Panc1 (cell line): ENCODE results near the gene EPHB1. TPM values are rescaled to one million over a fixed set of nuclear protein-coding genes. Genes with fewer than 3 reads are reported as not detected.

Source experiments
- ATAC-seq: fragments of 200-7000 bp; cut with Tn5 transposase; 2 replicates; pipeline ENCODE4 v1.9.1; 2020; ENCODE audit warnings: mild to moderate bottlenecking, moderate library complexity
- BruUV-seq: library from RNA; stranded (reverse); fragments of 400-500 nt; replicated peaks from 2 replicates; lab custom pipeline; 2021; lab: Mats Ljungman, UMichigan
- CTCF ChIA-PET: fragments of 300-600 bp; sonication (Branson Sonifier 250); formaldehyde crosslinking; loops from one replicate; lab custom pipeline; 2022; ENCODE audit warnings: antibody characterized with exemption; lab: Charles Lee
- POLR2A ChIA-PET: fragments of 300-600 bp; sonication (Branson Sonifier 250); formaldehyde crosslinking; loops from one replicate; lab custom pipeline; 2022; ENCODE audit warnings: antibody characterized with exemption; lab: Charles Lee
- DNase-seq: peaks from one replicate; pipeline ENCODE4 v3.0.0-alpha.2; 2010; ENCODE audit warnings: low read depth, low spot score
- H3K27ac ChIP-seq: 2 replicates; pipeline ENCODE4 v1.5.1; 2011; ENCODE audit warnings: mild to moderate bottlenecking, low read length, inconsistent platforms
- H3K27me3 ChIP-seq: fragments of 200-500 bp; sonication (Bioruptor generic); 2 replicates; pipeline ENCODE4 v1.6.0; 2014; ENCODE audit warnings: low read length, inconsistent platforms; ENCODE audit not compliant: control insufficient read depth, insufficient read depth
- H3K36me3 ChIP-seq: fragments of 200-500 bp; sonication (Bioruptor generic); 2 replicates; pipeline ENCODE4 v1.5.1; 2014; ENCODE audit warnings: inconsistent platforms, mild to moderate bottlenecking, low read length, moderate library complexity; ENCODE audit not compliant: control insufficient read depth, insufficient read depth
- H3K4me1 ChIP-seq: 2 replicates; pipeline ENCODE4 v1.5.1; 2011; ENCODE audit warnings: inconsistent platforms, mild to moderate bottlenecking, low read length, moderate library complexity; ENCODE audit not compliant: control insufficient read depth, insufficient read depth
- H3K4me3 ChIP-seq, 2 experiments: 2 replicates each; pipeline ENCODE4 v1.5.1; 2011 to 2012; ENCODE audit warnings: low read depth in 2 of 2, low read length in 2 of 2, mild to moderate bottlenecking in 2 of 2, inconsistent platforms in 1 of 2, moderate library complexity in 1 of 2
- H3K9me3 ChIP-seq: fragments of 200-500 bp; sonication (Bioruptor generic); 2 replicates; pipeline ENCODE4 v1.5.1; 2014; ENCODE audit warnings: low read depth, mild to moderate bottlenecking, inconsistent platforms, low read length, moderate library complexity; ENCODE audit not compliant: control insufficient read depth, insufficient read depth
- CTCF ChIP-seq: fragments of 450-650 bp; IDR thresholded peaks from 2 replicates; pipeline ENCODE4 v1.5.1; 2017; ENCODE audit warnings: mild to moderate bottlenecking
- POLR2AphosphoS5 ChIP-seq: IDR thresholded peaks from 2 replicates; pipeline ENCODE4 v1.6.1; 2012; ENCODE audit warnings: mild to moderate bottlenecking, low read depth, low read length, moderate library complexity
- REST ChIP-seq, 2 experiments: IDR thresholded peaks; 2 replicates each; pipeline ENCODE4 v1.6.1; 2011 to 2012; ENCODE audit warnings: low read depth in 2 of 2, control low read depth in 1 of 2, low read length in 1 of 2, mild to moderate bottlenecking in 1 of 2, moderate library complexity in 1 of 2; ENCODE audit not compliant: insufficient read depth in 1 of 2
- SIN3A ChIP-seq: IDR thresholded peaks from 2 replicates; pipeline ENCODE4 v1.6.1; 2012; ENCODE audit warnings: low read depth, mild to moderate bottlenecking, low read length, moderate library complexity, borderline replicate concordance; ENCODE audit not compliant: insufficient read depth
- TCF7L2 ChIP-seq: IDR thresholded peaks from 2 replicates; pipeline ENCODE4 v1.6.1; 2011; ENCODE audit warnings: mild to moderate bottlenecking, low read depth, low read length, inconsistent platforms
- in situ Hi-C: cut with HindIII; loops from 2 replicates; pipeline ENCODE4 v1.10.0; 2016; ENCODE audit warnings: low sequenced_read_pairs, low pct_unique_long_range_greater_than_20kb
- intact Hi-C: fragments of 100-400 bp; cut with micrococcal nuclease; formaldehyde crosslinking; loops from one replicate; pipeline ENCODE4 v1.10.0; 2022; ENCODE audit not compliant: unreplicated experiment
- total RNA-seq: library from RNA; stranded (reverse); gene quantifications from one replicate; pipeline ENCODE4 v1.2.1, GENCODE V29; 2021; ENCODE audit not compliant: unreplicated experiment

The EPHB1 gene
- total RNA-seq, 1 experiment from 2014 or later: 0.46 TPM

GRCh38 chr3:135148398-135149020 lies 353.4 kb downstream of the EPHB1 start:
- no TSS peak for BruUV-seq
- Histone ChIP-seq H3K4me1 (no peaks in the 10 kb centered on the region), H3K9me3 (no peaks in the 10 kb centered on the region), H3K4me3 (no peak overlapping the region), H3K27me3 (0 out of 2 replicates have a peak, but pooled peaks cover 6% of the 10 kb centered on the region), H3K36me3 (no peaks in the 10 kb centered on the region), H3K27ac (no peak overlapping the region)
- POLR2A ChIA-PET: no interaction called here
- TF ChIP-seq CTCF (no peak), SIN3A (no peak), POLR2AphosphoS5 (no peak), TCF7L2 (no peak), REST (IDR thresholded peaks at IDR 0.05; ENCODE audit: insufficient read depth in 1 of 2, low read depth in 2 of 2, low read length in 1 of 2) (no peak)
- in situ Hi-C loops: no loop called here
- no peak for ATAC-seq
- intact Hi-C loops: no loop called here
- CTCF ChIA-PET: no interaction called here
- DNase-seq: no peak

- no peaks in the 10 kb centered on the region for H3K36me3 ChIP-seq
- H3K27me3 ChIP-seq: peaks cover 7% of the 10 kb centered on the region; the same call in 1 of the 2 replicates
- TF ChIP-seq REST (IDR thresholded peaks at IDR 0.05; ENCODE audit: insufficient read depth in 1 of 2, low read depth in 2 of 2, low read length in 1 of 2): no peak
- TF ChIP-seq TCF7L2: no peak
- TF ChIP-seq SIN3A: no peak
- TF ChIP-seq POLR2AphosphoS5: no peak
- no peak for TF ChIP-seq CTCF
- H3K27ac ChIP-seq: no peak overlapping the region
- no peaks in the 10 kb centered on the region for H3K4me1 ChIP-seq
- BruUV-seq: no TSS peak
- intact Hi-C loops (no loop called here), in situ Hi-C loops (no loop called here)
- ATAC-seq (no peak), DNase-seq (no peak)
- H3K9me3 ChIP-seq: no peaks in the 10 kb centered on the region
- CTCF ChIA-PET: no interaction called here
- POLR2A ChIA-PET: interaction anchor here (0.5 kb wide), 1 partner anchor 1581 kb away, joined by 4 read pairs; no protein-coding TSS in a partner anchor
- no peak overlapping the region for H3K4me3 ChIP-seq
Measured at GRCh38 chr3:135149707-135150681, 354.9 kb downstream of the EPHB1 start.
